HG03280 (cell line): ENCODE measurements around the gene ARHGAP5.
"Not testable (repeated sequence)": the region's sequence is repeated elsewhere in the genome, so short reads cannot be mapped to it uniquely, and the experiment has no call there.

Experiments used
- ATAC-seq: cut with Tn5 transposase; IDR thresholded peaks from one replicate; pipeline ENCODE4 v1.9.1; 2021; ENCODE audit warnings: mild to moderate bottlenecking, moderate library complexity; ENCODE audit not compliant: unreplicated experiment

ARHGAP5 gene

GRCh38 chr14:32104308-32104707, 27.2 kb downstream of the ARHGAP5 start:
- ATAC-seq = no peak

DNA sequence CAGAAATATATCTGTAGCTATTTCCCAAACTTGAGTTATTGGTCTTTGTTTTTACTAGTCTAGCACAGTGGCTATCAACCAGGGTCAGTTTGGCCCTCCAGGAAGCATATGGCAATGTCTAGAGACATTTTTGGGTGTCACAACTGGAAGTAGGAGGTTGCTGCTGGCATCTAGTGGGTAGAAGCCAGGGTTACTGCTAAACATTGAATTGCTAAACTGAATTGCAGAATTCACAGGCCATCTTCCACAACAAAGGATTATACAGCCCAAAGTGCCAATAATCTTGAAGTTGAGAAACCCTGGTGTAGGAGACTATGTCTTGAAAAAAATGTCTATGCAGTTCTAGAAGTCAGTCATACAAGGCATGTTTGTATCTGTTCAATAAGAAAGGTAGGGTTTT, 27.7 kb downstream of the ARHGAP5 start:
- ATAC-seq = no peak

- no peak for ATAC-seq
Observed at GRCh38 chr14:32109676-32110547, 32.8 kb downstream of the ARHGAP5 start.

DNA sequence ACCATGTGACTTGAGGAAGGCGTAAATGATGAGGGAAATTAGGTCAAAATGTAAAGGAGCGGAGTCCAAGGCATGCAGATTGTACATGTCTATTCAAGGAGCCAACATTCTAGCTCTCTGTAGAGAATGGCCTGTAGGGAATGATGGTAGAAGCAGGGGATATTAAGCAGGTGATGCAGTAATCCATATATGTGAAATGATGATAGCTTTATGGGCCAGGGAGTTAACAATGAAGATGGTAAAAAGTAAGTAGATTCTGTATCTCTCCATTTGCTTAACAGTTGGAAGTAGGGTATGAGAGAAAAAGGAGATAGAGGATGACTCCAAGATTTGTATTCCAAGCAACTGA, 33.4 kb downstream of the ARHGAP5 start:
- ATAC-seq = no peak

DNA sequence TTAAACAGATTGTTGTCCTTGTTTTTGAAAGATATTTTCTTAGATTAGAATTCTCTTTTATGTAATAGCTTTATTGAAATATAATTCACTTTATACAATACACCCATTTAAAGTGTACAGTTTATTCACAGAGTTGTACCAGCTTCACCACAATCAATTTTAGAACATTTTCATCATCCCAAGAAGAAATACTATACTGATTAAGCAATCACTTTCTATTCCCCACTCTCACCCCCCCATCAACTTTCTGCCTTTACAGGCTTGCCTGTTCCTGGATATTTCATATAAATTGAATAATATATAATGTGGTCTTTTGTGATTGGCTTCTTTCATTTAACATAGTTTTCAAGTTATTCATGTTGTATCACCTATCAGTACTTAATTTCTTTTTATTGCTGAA, 44.4 kb downstream of the ARHGAP5 start:
- no peak for ATAC-seq

GRCh38 chr14:32121948-32122347, 44.8 kb downstream of the ARHGAP5 start:
- ATAC-seq = no peak

GRCh38 chr14:32126899-32127730, 50.0 kb downstream of the ARHGAP5 start:
- not testable (repeated sequence) for ATAC-seq

DNA sequence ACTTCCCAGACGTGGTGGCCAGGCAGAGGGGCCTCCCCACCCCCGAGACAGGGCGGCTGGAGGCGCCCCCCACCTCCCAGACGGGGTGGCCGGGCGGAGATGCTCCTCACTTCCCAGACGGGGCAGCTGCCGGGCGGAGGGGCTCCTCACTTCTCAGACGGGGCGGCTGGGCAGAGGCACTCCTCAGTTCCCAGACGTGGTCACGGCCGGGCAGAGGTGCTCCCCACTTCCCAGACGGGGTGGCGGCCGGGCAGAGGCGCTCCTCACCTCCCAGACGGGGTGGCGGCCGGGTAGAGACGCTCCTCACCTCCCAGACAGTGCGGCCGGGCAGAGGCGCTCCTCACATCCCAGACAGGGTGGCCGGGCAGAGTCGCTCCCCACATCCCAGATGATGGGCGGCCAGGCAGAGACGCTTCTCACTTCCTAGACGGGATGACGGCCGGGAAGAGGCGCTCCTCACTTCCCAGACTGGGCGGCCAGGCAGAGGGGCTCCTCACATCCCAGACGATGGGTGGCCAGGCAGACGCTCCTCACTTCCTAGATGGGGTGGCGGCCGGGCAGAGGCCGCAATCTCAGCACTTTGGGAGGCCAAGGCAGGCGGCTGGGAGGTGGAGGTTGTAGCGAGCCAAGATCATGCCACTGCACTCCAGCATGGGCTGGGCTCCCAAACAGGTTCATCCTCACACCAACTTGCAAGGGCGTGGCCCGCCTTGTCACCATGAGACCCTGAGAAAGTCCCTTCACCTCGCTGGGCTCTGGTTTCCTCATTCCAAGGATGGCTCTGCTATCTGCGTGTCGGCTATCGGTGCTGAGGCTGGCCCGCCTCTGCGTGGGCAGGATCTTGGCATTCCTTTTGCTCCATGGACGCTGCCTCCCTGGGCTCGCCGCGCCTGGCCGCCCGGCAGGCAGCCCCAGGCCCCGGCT, 50.9 kb downstream of the ARHGAP5 start:
- ATAC-seq = not testable (repeated sequence)

- no peak for ATAC-seq
Observed at GRCh38 chr14:32128703-32129102, 51.6 kb downstream of the ARHGAP5 start.

DNA sequence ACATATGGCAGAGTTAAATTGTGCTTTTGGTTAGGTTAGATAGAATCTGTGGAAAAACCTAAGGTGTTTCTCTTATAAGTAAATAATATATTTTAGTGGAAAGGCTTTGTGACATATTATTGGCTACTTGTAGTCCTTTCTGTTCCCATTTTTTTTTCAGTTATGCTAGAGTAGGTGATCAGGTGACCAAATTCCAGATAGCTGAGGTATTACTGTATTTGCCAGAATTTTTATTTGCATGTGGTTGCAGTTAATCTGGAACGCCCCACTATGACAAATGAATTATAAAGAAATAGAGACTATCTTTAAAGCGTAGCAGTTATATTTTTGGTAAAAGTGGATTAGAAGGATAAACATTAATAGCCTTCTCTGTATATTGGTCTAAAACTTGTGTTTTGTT, 52.0 kb downstream of the ARHGAP5 start:
- ATAC-seq = no peak

DNA sequence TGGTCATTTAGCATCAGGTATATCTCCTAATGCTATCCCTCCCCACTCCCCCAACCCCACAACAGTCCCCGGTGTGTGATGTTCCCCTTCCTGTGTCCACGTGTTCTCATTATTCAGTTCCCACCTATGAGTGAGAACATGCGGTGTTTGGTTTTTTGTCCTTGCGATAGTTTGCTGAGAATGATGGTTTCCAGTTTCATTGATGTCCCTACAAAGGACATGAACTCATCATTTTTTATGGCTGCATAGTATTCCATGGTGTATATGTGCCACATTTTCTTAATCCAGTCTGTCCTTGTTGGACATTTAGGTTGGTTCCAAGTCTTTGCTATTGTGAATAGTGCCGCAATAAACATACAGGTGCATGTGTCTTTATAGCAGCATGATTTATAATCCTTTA, 54.6 kb downstream of the ARHGAP5 start:
- not testable (repeated sequence) for ATAC-seq

DNA sequence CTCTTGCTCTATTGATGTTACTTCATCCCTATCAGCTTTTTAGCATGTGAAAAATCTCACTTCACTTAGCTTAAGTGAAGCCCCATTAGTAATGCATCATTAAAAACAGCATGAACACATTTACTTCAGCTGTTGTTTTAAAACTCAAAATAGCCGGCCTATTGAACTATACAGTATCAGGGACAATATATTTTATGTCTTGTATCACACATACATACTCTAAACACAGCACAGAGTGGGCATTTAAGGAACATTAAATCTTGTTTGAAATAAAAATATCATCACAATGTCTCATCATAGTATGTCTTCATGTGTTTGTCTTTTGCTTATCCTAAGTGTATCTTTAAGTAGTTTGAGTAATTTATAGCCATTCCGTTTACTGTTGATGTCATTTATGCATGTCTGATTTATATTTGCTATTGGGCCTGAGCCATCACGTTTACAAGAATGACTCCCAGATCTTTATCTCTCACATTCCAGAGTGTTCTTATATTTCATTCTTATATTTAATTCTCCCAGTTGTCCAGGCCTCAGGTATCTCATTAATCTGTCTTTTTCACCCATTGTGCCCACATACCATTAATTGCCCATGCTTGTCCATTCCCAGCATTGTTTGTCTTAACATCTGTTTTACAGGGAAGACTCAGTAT, 57.5 kb downstream of the ARHGAP5 start:
- no peak for ATAC-seq

DNA sequence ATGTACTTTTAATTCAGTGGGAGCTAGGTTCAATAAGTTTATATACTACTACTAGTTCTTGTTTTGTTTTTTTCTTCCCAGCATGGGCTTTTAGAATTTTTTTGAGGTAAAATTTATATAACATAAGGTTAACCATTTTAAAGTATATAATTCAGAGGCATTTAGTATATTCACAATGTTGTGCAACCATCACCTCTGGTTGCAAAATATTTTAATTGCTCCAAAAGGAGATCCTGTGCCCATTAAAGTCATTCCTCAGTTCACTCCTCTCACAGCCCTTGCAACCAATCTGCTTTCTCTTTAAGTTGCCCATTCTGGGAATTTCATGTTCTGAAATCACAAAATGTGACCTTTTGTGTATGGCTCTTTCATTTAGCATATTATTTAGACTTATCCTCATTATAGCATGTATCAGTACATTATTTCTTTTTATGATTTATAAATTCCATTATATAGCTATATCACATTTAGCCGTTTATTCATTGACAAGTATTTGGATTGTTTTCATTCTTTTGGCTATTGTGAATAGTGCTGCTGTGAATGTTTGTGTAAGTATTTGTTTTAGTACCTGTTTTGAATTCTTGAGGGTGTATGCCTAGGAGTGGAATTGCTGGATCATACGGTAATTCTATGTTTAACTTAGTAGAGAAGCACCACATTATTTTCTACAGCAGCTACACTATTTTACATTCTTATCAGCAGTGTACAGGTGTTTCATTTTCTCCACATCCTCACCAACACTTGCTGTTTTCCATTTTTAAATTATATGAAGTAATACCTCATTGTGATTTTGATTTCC, 59.1 kb downstream of the ARHGAP5 start:
- no peak for ATAC-seq

DNA sequence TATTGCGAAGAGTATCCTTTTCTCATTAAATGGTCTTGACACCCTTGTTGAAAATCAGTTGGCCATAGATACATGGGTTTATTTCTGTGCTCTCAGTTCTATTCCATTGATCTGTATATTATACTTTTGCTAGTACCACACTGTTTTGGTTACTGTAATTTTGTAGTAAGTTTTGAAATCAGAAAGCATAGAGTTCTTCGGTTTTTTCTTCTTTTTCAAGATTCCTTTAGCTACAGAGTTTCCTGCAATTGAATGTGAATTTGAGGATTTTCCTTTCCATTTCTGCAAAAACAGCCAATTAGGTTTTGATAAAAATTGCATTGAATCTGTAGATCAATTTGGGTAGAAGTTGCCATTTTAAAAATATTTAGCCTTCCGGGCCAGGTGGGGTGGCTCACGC, 60.2 kb downstream of the ARHGAP5 start:
- no peak for ATAC-seq

- no peak for ATAC-seq
Observed at GRCh38 chr14:32137892-32138291, 60.8 kb downstream of the ARHGAP5 start.

- ATAC-seq = no peak
Observed at GRCh38 chr14:32142341-32142740, 65.2 kb downstream of the ARHGAP5 start.

- ATAC-seq = no peak
Observed at GRCh38 chr14:32142754-32143437, 65.8 kb downstream of the ARHGAP5 start.

GRCh38 chr14:32150392-32150791, 73.3 kb downstream of the ARHGAP5 start:
- no peak for ATAC-seq

- ATAC-seq = no peak
Observed at GRCh38 chr14:32166029-32166428, 88.9 kb downstream of the ARHGAP5 start.
